Measurements from ENCODE around the gene PLD1.

Gene PLD1

GRCh38 chr3:171809611-171809860 is 747 bp downstream of the PLD1 start:
- Histone ChIP-seq H3K27me3 (ENCODE audit: insufficient read depth, low read length, poor library complexity, severe bottlenecking) (no peaks in the 10 kb centered on the region), H2AFZ (ENCODE audit: low read length) (peak overlapping the region; percentile 94), H3K79me2 (ENCODE audit: insufficient read depth, low read length) (no peaks in the 10 kb centered on the region), H3K9me2 (replicated peaks; ENCODE audit: low read depth, low read length) (no peaks in the 10 kb centered on the region), H3K4me3 (ENCODE audit: low read length, poor library complexity, severe bottlenecking) (peak overlapping the region; percentile 65), H3K4me1 (ENCODE audit: insufficient read depth, low read length, poor library complexity, severe bottlenecking) (peaks cover 8% of the 10 kb centered on the region), H4K20me1 (ENCODE audit: insufficient read depth, low read length, poor library complexity, severe bottlenecking) (no peaks in the 10 kb centered on the region), H3K9me3 (ENCODE audit: insufficient read depth, low read depth, low read length) (no peaks in the 10 kb centered on the region), H3K36me3 (ENCODE audit: insufficient read depth, low read length) (no peaks in the 10 kb centered on the region), H3F3A (ENCODE audit: low read depth) (no peaks in the 10 kb centered on the region), H3K9ac (ENCODE audit: low read depth, low read length, poor library complexity, severe bottlenecking) (peak overlapping the region; percentile 46), H3K4me2 (ENCODE audit: low read depth, low read length, poor library complexity, severe bottlenecking) (peak overlapping the region; percentile 53)
- no peak for TF ChIP-seq CTCF (conservative IDR thresholded peaks at IDR 0.05; ENCODE audit: low read length)

GRCh38 chr3:171807806-171808205 is 2.5 kb downstream of the PLD1 start:
- Histone ChIP-seq H4K20me1 (ENCODE audit: insufficient read depth, low read length, poor library complexity, severe bottlenecking) (no peaks in the 10 kb centered on the region), H3K9me3 (ENCODE audit: insufficient read depth, low read depth, low read length) (no peaks in the 10 kb centered on the region), H2AFZ (ENCODE audit: low read length) (no peak overlapping the region), H3K4me2 (ENCODE audit: low read depth, low read length, poor library complexity, severe bottlenecking) (no peak overlapping the region), H3K9ac (ENCODE audit: low read depth, low read length, poor library complexity, severe bottlenecking) (no peak overlapping the region), H3K4me3 (ENCODE audit: low read length, poor library complexity, severe bottlenecking) (no peak overlapping the region), H3K79me2 (ENCODE audit: insufficient read depth, low read length) (no peaks in the 10 kb centered on the region), H3K9me2 (replicated peaks; ENCODE audit: low read depth, low read length) (no peaks in the 10 kb centered on the region), H3K27me3 (ENCODE audit: insufficient read depth, low read length, poor library complexity, severe bottlenecking) (no peaks in the 10 kb centered on the region), H3F3A (ENCODE audit: low read depth) (no peaks in the 10 kb centered on the region), H3K36me3 (ENCODE audit: insufficient read depth, low read length) (no peaks in the 10 kb centered on the region), H3K4me1 (ENCODE audit: insufficient read depth, low read length, poor library complexity, severe bottlenecking) (peaks cover 8% of the 10 kb centered on the region)
- TF ChIP-seq CTCF (conservative IDR thresholded peaks at IDR 0.05; ENCODE audit: low read length), result no peak
- no peak for TF ChIP-seq EZH2phosphoT487 (IDR thresholded peaks at IDR 0.05; ENCODE audit: borderline replicate concordance)

- Histone ChIP-seq H3F3A (ENCODE audit: low read depth) (no peaks in the 10 kb centered on the region), H3K4me1 (ENCODE audit: insufficient read depth, low read length, poor library complexity, severe bottlenecking) (peaks cover 8% of the 10 kb centered on the region), H3K36me3 (ENCODE audit: insufficient read depth, low read length) (no peaks in the 10 kb centered on the region), H3K9me2 (replicated peaks; ENCODE audit: low read depth, low read length) (no peaks in the 10 kb centered on the region), H3K9ac (ENCODE audit: low read depth, low read length, poor library complexity, severe bottlenecking) (no peak overlapping the region), H4K20me1 (ENCODE audit: insufficient read depth, low read length, poor library complexity, severe bottlenecking) (no peaks in the 10 kb centered on the region), H3K4me2 (ENCODE audit: low read depth, low read length, poor library complexity, severe bottlenecking) (no peak overlapping the region), H3K4me3 (ENCODE audit: low read length, poor library complexity, severe bottlenecking) (no peak overlapping the region), H3K79me2 (ENCODE audit: insufficient read depth, low read length) (no peaks in the 10 kb centered on the region), H2AFZ (ENCODE audit: low read length) (no peak overlapping the region), H3K27me3 (ENCODE audit: insufficient read depth, low read length, poor library complexity, severe bottlenecking) (no peaks in the 10 kb centered on the region), H3K9me3 (ENCODE audit: insufficient read depth, low read depth, low read length) (no peaks in the 10 kb centered on the region)
- TF ChIP-seq EZH2phosphoT487 (IDR thresholded peaks at IDR 0.05; ENCODE audit: borderline replicate concordance) (no peak), CTCF (conservative IDR thresholded peaks at IDR 0.05; ENCODE audit: low read length) (no peak)
Observed at GRCh38 chr3:171807129-171807675, 3.1 kb downstream of the PLD1 start.
